HL-60 (cell line): ENCODE measurements around the gene RAD9A.

Experiments used
- DNase-seq, 2 experiments: peaks; one replicate each; pipeline ENCODE4 v3.0.0-alpha.2; 2010 to 2020; ENCODE audit warnings: low read depth in 1 of 2, low spot score in 1 of 2
- H3K27ac ChIP-seq: fragments of 250-450 bp; sonication (Bioruptor Pico); replicated peaks from 2 replicates; pipeline ENCODE4 v1.5.1; 2020; ENCODE audit warnings: mild to moderate bottlenecking, moderate library complexity
- H3K27me3 ChIP-seq: fragments of 250-450 bp; sonication (Bioruptor Pico); 2 replicates; pipeline ENCODE4 v1.5.1; 2021; ENCODE audit warnings: mild to moderate bottlenecking, moderate library complexity; ENCODE audit not compliant: insufficient read depth, poor library complexity, severe bottlenecking
- H3K4me3 ChIP-seq: replicated peaks from 2 replicates; pipeline ENCODE4 v1.5.1; 2011; ENCODE audit warnings: mild to moderate bottlenecking, control low read depth, low read length; ENCODE audit not compliant: insufficient read depth
- GABPA ChIP-seq: IDR thresholded peaks from 2 replicates; pipeline ENCODE4 v1.6.1; 2012; ENCODE audit warnings: low read depth
- POLR2AphosphoS5 ChIP-seq: IDR thresholded peaks from 2 replicates; pipeline ENCODE4 v1.6.1; 2012; ENCODE audit warnings: low read depth
- SPI1 ChIP-seq: IDR thresholded peaks from 2 replicates; pipeline ENCODE4 v1.6.1; 2012; ENCODE audit warnings: low read depth, mild to moderate bottlenecking, borderline replicate concordance
- TF ChIP-seq, protein P1 (sequence below): IDR thresholded peaks from one replicate; pipeline ENCODE4 v1.5.1; 2011; ENCODE audit warnings: low read length, control low read depth, inconsistent platforms; ENCODE audit not compliant: insufficient read depth
- TF ChIP-seq, protein P2 (sequence below): IDR thresholded peaks from 2 replicates; pipeline ENCODE4 v1.6.1; 2012; ENCODE audit warnings: low read depth; ENCODE audit not compliant: insufficient replicate concordance

The RAD9A gene

DNA sequence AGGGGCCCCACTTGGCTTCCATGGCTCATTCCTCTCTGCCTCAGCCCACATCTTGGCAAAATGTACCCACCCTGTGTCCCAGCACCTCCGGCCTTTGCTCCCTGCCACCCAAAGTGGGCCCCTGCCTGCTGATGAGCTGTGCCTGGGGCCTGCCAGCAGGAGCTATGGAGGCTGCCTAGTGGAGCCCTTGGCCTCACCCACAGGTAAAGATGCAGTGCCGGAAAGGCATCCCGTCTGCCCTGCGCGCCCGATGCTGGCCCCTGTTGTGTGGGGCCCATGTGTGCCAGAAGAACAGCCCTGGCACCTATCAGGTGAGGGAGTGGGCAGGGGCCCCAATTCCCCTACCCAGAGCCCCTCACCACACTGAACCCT is 13.4 kb downstream of the RAD9A start:
- Histone ChIP-seq H3K27ac (peak overlapping the region; percentile 94), H3K27me3 (no peaks in the 10 kb centered on the region), H3K4me3 (no peak overlapping the region)
- TF ChIP-seq GABPA (no peak), POLR2AphosphoS5 (no peak), SPI1 (no peak)
- TF ChIP-seq, protein P1, sequence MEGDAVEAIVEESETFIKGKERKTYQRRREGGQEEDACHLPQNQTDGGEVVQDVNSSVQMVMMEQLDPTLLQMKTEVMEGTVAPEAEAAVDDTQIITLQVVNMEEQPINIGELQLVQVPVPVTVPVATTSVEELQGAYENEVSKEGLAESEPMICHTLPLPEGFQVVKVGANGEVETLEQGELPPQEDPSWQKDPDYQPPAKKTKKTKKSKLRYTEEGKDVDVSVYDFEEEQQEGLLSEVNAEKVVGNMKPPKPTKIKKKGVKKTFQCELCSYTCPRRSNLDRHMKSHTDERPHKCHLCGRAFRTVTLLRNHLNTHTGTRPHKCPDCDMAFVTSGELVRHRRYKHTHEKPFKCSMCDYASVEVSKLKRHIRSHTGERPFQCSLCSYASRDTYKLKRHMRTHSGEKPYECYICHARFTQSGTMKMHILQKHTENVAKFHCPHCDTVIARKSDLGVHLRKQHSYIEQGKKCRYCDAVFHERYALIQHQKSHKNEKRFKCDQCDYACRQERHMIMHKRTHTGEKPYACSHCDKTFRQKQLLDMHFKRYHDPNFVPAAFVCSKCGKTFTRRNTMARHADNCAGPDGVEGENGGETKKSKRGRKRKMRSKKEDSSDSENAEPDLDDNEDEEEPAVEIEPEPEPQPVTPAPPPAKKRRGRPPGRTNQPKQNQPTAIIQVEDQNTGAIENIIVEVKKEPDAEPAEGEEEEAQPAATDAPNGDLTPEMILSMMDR, result no peak
- TF ChIP-seq, protein P2, sequence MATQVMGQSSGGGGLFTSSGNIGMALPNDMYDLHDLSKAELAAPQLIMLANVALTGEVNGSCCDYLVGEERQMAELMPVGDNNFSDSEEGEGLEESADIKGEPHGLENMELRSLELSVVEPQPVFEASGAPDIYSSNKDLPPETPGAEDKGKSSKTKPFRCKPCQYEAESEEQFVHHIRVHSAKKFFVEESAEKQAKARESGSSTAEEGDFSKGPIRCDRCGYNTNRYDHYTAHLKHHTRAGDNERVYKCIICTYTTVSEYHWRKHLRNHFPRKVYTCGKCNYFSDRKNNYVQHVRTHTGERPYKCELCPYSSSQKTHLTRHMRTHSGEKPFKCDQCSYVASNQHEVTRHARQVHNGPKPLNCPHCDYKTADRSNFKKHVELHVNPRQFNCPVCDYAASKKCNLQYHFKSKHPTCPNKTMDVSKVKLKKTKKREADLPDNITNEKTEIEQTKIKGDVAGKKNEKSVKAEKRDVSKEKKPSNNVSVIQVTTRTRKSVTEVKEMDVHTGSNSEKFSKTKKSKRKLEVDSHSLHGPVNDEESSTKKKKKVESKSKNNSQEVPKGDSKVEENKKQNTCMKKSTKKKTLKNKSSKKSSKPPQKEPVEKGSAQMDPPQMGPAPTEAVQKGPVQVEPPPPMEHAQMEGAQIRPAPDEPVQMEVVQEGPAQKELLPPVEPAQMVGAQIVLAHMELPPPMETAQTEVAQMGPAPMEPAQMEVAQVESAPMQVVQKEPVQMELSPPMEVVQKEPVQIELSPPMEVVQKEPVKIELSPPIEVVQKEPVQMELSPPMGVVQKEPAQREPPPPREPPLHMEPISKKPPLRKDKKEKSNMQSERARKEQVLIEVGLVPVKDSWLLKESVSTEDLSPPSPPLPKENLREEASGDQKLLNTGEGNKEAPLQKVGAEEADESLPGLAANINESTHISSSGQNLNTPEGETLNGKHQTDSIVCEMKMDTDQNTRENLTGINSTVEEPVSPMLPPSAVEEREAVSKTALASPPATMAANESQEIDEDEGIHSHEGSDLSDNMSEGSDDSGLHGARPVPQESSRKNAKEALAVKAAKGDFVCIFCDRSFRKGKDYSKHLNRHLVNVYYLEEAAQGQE, result no peak
- no peak for DNase-seq

DNA sequence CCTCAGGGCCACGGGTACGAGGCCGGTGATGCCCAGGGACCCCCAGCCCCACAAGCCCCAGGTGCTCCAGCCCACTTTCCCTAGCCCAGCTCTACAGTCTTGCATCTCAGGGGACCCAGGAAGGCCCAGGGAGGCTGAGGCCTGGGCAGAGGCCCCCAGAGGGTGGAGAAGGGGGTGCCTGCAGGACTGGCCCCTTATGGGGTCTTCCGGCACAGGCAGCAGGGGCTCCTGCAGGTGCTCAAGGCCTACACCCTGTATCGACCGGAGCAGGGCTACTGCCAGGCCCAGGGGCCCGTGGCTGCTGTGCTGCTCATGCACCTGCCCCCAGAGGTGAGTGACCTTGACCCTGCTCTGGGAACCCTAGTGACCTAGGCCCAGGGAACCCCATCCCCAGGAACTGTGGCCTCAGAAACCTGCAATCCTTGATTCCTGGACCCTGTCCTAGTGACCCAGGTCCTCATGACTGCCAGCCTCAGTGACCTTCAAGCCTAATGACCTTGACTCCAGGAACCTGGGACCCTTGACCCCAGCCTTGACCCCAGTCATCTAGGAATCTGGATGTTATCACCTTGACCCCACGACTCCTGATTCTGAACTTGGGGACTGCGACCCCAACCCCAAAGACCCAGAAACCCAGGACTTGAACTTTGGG is 14.0 kb downstream of the RAD9A start:
- Histone ChIP-seq H3K4me3 (no peak overlapping the region), H3K27ac (peak overlapping the region; percentile 94), H3K27me3 (no peaks in the 10 kb centered on the region)
- no peak for TF ChIP-seq GABPA
- TF ChIP-seq SPI1, result no peak
- TF ChIP-seq, protein P1, result no peak
- TF ChIP-seq, protein P2, result no peak
- TF ChIP-seq POLR2AphosphoS5, result no peak
- no peak for DNase-seq

DNA sequence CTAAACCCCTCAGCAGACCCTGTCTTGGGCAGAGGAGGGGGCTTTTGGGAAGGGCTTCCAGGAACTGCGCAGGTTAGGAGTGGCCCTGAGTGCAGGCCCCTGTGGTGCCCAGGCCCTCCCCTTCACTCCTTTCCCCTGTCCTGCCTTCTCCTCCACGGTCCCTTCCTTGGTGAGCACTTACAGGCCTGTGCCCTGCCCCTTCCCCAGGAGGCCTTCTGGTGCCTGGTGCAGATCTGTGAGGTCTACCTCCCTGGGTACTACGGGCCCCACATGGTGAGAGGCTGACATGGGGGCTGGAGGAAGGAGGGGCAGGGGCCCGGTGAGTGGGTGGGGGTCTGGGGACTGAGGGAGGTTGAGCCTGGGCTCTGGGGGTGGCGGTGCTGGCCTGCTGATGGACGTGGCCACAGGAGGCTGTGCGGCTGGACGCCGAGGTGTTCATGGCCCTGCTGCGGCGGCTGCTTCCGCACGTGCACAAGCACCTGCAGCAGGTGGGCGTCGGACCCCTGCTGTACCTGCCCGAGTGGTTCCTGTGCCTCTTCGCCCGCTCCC is 14.7 kb downstream of the RAD9A start:
- no peak for DNase-seq
- peak overlapping the region; percentile 94 for H3K27ac ChIP-seq
- TF ChIP-seq SPI1, result no peak
- H3K4me3 ChIP-seq, result no peak overlapping the region
- H3K27me3 ChIP-seq, result no peaks in the 10 kb centered on the region

DNA sequence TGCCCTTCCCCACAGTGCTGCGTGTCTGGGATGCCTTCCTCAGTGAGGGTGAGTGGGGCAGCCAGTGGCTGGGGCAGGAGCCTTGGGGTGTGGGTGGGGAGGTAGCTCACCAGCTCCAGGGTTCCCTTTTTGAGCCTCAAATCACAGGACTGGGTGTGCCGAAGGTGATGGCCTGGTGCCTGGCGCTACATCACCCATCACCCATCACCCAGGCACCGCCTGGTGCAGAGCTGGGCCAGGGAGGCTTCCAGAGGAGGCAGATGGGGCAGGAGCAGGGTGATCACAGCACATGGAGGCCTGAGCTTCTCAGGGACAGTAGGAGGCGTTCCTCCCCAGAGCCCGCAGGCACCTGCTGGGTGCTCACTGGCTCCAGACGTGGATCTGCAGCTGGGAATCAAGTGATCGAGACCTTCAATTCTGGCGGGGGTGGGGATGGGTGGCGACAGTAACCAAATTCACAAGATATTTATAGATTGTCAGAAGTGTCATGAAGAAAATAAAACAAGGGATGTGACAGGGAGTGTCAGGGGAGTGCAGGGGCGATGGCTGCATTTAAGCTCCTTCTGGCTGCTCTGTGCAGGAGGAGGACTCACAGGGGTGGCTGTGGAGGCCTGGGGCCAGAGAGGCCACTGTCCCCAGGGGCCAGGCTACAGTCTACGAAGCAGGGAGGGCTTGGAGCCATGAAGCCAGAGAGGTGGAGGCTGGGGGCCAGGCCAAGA is 15.3 kb downstream of the RAD9A start:
- TF ChIP-seq, protein P1, result no peak
- no peak for TF ChIP-seq POLR2AphosphoS5
- TF ChIP-seq SPI1, result no peak
- TF ChIP-seq, protein P2, result no peak
- no peak for TF ChIP-seq GABPA
- Histone ChIP-seq H3K4me3 (no peak overlapping the region), H3K27ac (peak overlapping the region; percentile 81)

More for the DNA sequence above, 15.3 kb downstream of the RAD9A start:
- DNase-seq, result no peak
- no peaks in the 10 kb centered on the region for H3K27me3 ChIP-seq
